C1 segment of cervical spinal cord (tissue), 14 donors: ENCODE measurements around the gene SMPDL3A.

Experiments used
- DNase-seq, 14 donors: peaks; one replicate each; lab custom pipeline; 2025; lab: John Stamatoyannopoulos, UW

SMPDL3A gene

GRCh38 chr6:122804962-122805485, 16.0 kb downstream of the SMPDL3A start:
- no peak for DNase-seq

- DNase-seq: no peak
Measured at GRCh38 chr6:122806291-122806690, 17.2 kb downstream of the SMPDL3A start.

GRCh38 chr6:122808121-122808885, 19.2 kb downstream of the SMPDL3A start:
- no peak for DNase-seq

GRCh38 chr6:122809001-122809400, 19.9 kb downstream of the SMPDL3A start:
- no peak for DNase-seq

- DNase-seq: no peak
Measured at GRCh38 chr6:122809691-122810090, 20.6 kb downstream of the SMPDL3A start.

- no peak for DNase-seq
Measured at GRCh38 chr6:122810189-122810588, 21.1 kb downstream of the SMPDL3A start.

GRCh38 chr6:122817358-122817757, 28.3 kb downstream of the SMPDL3A start:
- no peak for DNase-seq

- no peak for DNase-seq
Measured at GRCh38 chr6:122817766-122818165, 28.7 kb downstream of the SMPDL3A start.

- no peak for DNase-seq
Measured at GRCh38 chr6:122818866-122819265, 29.8 kb downstream of the SMPDL3A start.

- no peak for DNase-seq
Measured at GRCh38 chr6:122821095-122821494, 32.0 kb downstream of the SMPDL3A start.

- DNase-seq: no peak
Measured at GRCh38 chr6:122825163-122825562, 36.1 kb downstream of the SMPDL3A start.

- DNase-seq: no peak
Measured at GRCh38 chr6:122829456-122829855, 40.4 kb downstream of the SMPDL3A start.

- DNase-seq: no peak
Measured at GRCh38 chr6:122831511-122831910, 42.5 kb downstream of the SMPDL3A start.

GRCh38 chr6:122832459-122832858, 43.4 kb downstream of the SMPDL3A start:
- no peak for DNase-seq

GRCh38 chr6:122833021-122833491, 44.0 kb downstream of the SMPDL3A start:
- peak in 12 of 14 donors; percentile 24 to 78 (median 58) for DNase-seq

GRCh38 chr6:122838060-122838780, 49.2 kb downstream of the SMPDL3A start:
- no peak for DNase-seq

GRCh38 chr6:122839472-122839871, 50.4 kb downstream of the SMPDL3A start:
- peak in 8 of 14 donors; percentile 6 to 72 (median 26) for DNase-seq

GRCh38 chr6:122839906-122840305, 50.8 kb downstream of the SMPDL3A start:
- DNase-seq: no peak

- DNase-seq: no peak
Measured at GRCh38 chr6:122845464-122845863, 56.4 kb downstream of the SMPDL3A start.

- DNase-seq: no peak
Measured at GRCh38 chr6:122845916-122846612, 57.0 kb downstream of the SMPDL3A start.

GRCh38 chr6:122853259-122853995, 64.4 kb downstream of the SMPDL3A start:
- DNase-seq: no peak
